GM13976 (cell line): ENCODE measurements around the gene RGCC.
"Not testable (repeated sequence)": the region's sequence is repeated elsewhere in the genome, so short reads cannot be mapped to it uniquely, and the experiment has no call there.

Experiments
- DNase-seq: peaks from one replicate; pipeline ENCODE4 v3.0.0; 2012; ENCODE audit warnings: low spot score
- in situ Hi-C: fragments of 300-500 bp; cut with MboI; formaldehyde crosslinking; loops from one replicate; pipeline ENCODE4 v1.12.0; 2022; ENCODE audit warnings: low sequenced_read_pairs, mixed read lengths, inconsistent platforms; ENCODE audit not compliant: unreplicated experiment
- TF ChIP-seq, protein P1 (sequence below): IDR thresholded peaks from 2 replicates; pipeline ENCODE4 v1.5.1; 2012; ENCODE audit warnings: borderline replicate concordance, mild to moderate bottlenecking; ENCODE audit not compliant: insufficient read depth; ENCODE audit errors: extremely low read depth, missing control alignments, control extremely low read depth

The RGCC gene

DNA sequence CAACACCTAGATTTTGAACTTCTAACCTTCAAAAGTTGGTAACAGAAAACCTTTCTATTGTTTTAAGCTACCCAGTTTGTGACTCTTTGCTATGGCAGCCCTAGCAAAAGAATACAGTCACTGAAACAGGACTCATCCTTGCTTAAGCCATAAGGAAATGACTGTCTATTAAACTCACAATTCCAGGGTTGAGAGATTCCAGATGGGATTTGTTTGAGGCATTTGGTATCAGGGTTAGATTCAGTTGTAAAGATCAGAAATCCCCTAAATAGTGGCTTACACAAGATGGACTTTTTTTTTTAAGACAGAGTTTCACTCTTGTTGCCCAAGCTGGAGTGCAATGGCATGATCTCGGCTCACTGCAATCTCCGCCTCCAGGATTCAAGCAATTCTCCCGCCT, 41.1 kb upstream of the RGCC start:
- TF ChIP-seq, protein P1, sequence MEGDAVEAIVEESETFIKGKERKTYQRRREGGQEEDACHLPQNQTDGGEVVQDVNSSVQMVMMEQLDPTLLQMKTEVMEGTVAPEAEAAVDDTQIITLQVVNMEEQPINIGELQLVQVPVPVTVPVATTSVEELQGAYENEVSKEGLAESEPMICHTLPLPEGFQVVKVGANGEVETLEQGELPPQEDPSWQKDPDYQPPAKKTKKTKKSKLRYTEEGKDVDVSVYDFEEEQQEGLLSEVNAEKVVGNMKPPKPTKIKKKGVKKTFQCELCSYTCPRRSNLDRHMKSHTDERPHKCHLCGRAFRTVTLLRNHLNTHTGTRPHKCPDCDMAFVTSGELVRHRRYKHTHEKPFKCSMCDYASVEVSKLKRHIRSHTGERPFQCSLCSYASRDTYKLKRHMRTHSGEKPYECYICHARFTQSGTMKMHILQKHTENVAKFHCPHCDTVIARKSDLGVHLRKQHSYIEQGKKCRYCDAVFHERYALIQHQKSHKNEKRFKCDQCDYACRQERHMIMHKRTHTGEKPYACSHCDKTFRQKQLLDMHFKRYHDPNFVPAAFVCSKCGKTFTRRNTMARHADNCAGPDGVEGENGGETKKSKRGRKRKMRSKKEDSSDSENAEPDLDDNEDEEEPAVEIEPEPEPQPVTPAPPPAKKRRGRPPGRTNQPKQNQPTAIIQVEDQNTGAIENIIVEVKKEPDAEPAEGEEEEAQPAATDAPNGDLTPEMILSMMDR = no peak
- in situ Hi-C loops = no loop called here
- DNase-seq = no peak

DNA sequence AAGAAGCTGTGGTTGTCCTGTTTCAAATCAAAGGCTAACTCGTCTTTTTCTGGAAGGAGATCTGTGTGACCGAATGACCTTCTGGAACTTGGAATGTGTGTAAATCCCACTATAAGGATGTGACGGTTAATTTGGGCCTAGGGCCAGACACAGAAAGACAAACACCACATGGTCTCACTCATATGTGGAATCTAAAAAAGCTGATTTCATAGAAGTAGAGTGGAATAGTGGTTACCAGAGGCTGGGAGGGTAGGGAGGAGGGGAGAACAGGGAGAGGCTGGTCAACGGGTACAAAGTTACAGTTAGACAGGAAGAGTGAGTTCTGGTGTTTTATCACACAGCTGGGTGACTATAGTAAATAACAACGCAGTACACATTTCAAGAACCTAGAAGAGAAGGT, 39.3 kb upstream of the RGCC start:
- in situ Hi-C loops = no loop called here
- TF ChIP-seq, protein P1 = no peak
- DNase-seq = no peak

DNA sequence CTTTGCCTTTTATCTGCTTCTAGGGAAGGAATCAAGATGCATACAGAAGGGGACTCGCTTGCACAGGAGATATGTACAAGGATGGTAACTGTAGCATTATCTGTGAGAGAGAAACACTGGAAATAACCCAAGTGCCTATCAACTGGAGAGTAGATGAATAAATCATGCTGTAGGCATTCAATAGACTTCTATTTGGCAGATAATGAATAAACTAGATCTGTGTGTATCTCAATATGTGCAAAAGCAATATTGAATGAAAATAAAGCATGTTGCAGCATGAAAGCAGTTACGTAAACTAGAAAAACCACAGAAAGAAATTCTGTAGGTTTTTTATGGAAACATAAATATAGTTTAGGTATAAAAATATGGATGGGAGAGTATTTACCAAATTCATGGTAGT, 38.6 kb upstream of the RGCC start:
- TF ChIP-seq, protein P1 = no peak
- no peak for DNase-seq
- in situ Hi-C loops = no loop called here

DNA sequence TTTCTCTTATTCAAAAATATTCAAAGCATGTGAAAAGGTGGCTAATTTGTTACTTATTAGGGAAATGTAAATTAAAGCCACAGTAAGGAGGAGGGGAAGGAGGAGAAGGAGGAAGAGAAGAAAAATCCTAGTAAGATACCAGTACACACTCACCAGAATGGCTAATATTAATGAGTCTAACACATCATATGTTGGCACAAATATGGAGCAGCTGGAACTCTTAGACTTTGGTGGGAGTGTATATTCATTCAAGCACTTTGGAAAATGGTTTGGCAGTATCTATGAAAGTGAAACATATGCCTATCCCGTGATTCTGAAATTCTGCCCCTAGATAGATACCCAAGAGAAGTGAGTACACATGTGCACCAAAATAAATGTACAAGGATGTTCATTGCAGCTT, 38.1 kb upstream of the RGCC start:
- in situ Hi-C loops = no loop called here
- TF ChIP-seq, protein P1 = no peak
- DNase-seq = no peak

DNA sequence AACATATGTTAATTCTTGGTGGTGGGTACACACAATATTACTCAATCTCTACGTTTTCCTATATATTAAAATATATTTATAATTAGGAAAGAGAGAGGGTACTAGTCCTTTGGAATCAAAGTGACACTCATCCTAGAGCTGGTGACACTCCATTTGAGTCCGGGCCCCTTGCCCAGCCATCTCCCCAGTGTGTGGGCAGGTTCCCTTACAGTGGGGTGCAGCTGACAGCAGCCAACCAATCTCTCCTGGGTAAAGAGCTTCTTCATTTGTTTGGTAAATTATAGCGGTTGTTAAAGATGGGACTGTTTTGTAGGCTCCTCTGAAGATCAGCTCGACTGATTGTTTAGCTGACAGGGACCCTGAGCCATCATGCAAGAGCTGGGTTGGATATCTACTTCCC, 37.2 kb upstream of the RGCC start:
- in situ Hi-C loops = no loop called here
- DNase-seq = no peak
- TF ChIP-seq, protein P1 = no peak

DNA sequence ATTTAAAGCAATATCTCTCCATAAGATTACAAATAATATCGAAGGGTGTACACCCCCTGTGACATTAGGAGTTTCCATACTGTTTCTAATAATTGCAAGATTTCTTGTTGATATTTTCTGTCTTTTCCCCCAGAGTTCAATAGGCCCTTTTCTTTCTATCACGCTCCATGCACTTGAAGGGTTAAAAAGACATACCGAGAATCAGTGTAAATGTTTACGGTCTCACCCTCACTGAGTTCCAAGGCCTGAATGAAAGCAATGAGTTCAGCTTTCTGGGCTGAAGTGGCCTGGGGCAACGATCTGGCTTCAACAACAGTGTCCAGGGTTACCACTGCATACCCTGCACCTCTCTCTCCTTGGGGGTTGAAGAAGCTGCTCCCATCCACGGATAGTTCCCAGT, 36.0 kb upstream of the RGCC start:
- in situ Hi-C loops = not testable (repeated sequence)

DNA sequence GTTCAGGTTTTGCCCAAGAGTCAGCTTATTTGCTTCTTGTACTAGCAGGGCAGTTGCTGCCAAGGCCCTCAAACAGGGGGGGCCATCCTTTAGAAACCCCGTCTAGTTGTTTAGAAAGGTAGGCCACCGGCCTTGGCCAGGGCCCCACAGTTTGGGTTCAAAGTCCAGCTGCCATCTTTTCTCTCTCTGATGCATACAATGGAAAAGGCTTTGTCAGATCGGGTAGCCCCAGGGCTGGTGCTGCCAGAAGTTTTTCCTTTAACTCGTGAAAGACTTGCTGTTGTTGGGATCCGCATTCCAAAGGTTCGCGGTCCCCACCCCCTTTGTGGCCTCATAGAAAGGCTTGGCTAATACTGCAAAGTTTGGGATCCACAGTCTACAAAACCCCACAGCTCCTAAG, 35.4 kb upstream of the RGCC start:
- in situ Hi-C loops = not testable (repeated sequence)

More for the DNA sequence above, 36.0 kb upstream of the RGCC start:
- DNase-seq = not testable (repeated sequence)

DNA sequence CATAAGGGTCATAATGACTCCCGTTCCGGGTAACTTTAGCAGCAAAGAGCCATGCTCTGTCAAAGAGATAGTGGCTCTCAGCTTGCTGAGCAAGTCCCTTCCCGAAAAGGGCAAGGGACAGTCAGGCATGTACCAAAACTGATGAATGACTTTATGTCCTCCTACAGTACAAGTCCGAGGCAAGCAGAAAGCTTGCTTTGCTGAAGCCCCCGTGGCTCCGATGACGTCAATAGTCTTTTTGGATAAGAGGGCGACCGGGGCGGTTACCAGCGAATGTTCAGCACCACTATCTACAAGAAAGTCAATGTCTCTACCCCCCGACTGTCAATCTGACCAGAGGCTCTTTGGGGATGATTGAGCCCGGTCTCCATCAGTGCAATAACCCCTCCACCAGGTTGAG, 34.1 kb upstream of the RGCC start:
- in situ Hi-C loops = not testable (repeated sequence)

More for the DNA sequence above, 35.4 kb upstream of the RGCC start:
- not testable (repeated sequence) for DNase-seq

DNA sequence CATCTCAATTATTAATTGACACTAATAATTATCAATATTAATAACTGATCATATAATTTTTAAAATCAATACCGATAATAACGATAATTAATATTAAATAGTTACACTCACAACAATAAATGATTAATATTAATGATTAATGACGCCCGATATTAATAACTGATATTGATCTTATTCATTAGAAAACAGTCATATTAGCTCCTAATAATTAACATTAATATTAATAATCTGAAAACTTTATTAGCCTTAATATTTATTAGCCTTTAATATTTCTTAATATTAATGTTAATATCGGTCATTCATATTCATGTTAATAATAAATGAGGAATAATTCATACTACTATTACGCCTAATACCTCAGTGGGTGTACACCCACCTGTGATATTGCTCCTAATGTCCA, 32.7 kb upstream of the RGCC start:
- in situ Hi-C loops, DNase-seq: not testable (repeated sequence)

More for the DNA sequence above, 34.1 kb upstream of the RGCC start:
- DNase-seq = not testable (repeated sequence)
